K562 (cell line): Measurements from ENCODE around the gene LMO2. TPM values are rescaled to one million over a fixed set of nuclear protein-coding genes. Genes with fewer than 3 reads are reported as not detected.

ENCODE experiments used
- CHCHD3 ChIP-seq: fragments of 250-450 bp; sonication (Bioruptor Pico); IDR thresholded peaks from 2 replicates; pipeline ENCODE4 v2.1.2; 2022; ENCODE audit warnings: mild to moderate bottlenecking
- CREBBP ChIP-seq: IDR thresholded peaks from one replicate; pipeline ENCODE4 v1.6.1; 2012; ENCODE audit warnings: low read depth, mild to moderate bottlenecking, control low read depth, inconsistent platforms, low read length
- CXXC5 ChIP-seq: fragments of 250-450 bp; sonication (Bioruptor Pico); IDR thresholded peaks from 2 replicates; pipeline ENCODE4 v1.8.0; 2022; ENCODE audit warnings: inconsistent platforms, mild to moderate bottlenecking, moderate library complexity
- ETV1 ChIP-seq: fragments of 450-650 bp; conservative IDR thresholded peaks from 2 replicates; pipeline ENCODE4 v1.6.1; 2016; ENCODE audit warnings: missing genetic modification characterization, control low read depth, low read depth, missing compliant biosample characterization
- NFIC ChIP-seq: fragments of 450-650 bp; IDR thresholded peaks from 2 replicates; pipeline ENCODE4 v1.6.1; 2017; ENCODE audit warnings: mild to moderate bottlenecking, inconsistent platforms
- POLR3A ChIP-seq: IDR thresholded peaks from 2 replicates; pipeline ENCODE4 v1.6.1; 2011; ENCODE audit warnings: borderline replicate concordance, mild to moderate bottlenecking, moderate library complexity; ENCODE audit not compliant: insufficient read length, insufficient read depth; ENCODE audit errors: extremely low read depth
- RFX1 ChIP-seq: fragments of 450-650 bp; IDR thresholded peaks from 2 replicates; pipeline ENCODE4 v1.6.1; 2016; ENCODE audit warnings: mild to moderate bottlenecking, moderate library complexity
- SMAD1 ChIP-seq: fragments of 150-350 bp; IDR thresholded peaks from 2 replicates; pipeline ENCODE4 v1.6.1; 2014; ENCODE audit warnings: low read length, low read depth; ENCODE audit not compliant: partially characterized antibody
- TRIM28 ChIP-seq: fragments of 450-650 bp; IDR thresholded peaks from 2 replicates; pipeline ENCODE4 v1.6.1; 2017
- ZKSCAN8 ChIP-seq: fragments of 200-800 bp; sonication (Bioruptor generic); IDR thresholded peaks from 2 replicates; pipeline ENCODE4 v1.6.1; 2016; ENCODE audit warnings: missing genetic modification characterization, missing compliant biosample characterization
- polyA plus RNA-seq, 8 experiments: library from polyadenylated mRNA; depleted of rRNA in 4 of 8; stranded (reverse) in 5 of 8; unstranded in 3 of 8; fragments of >200 nt; fragmentation: Nextera tagmentation in 2 of 8; fragmentation: Illumina TruSeq in 1 of 8; extraction: Ambion mirVana in 2 of 8; extraction: Trizol in 1 of 8; gene quantifications; 2 replicates each; pipeline versions ENCODE4 v1.2.1 to v1.2.3, GENCODE V29; 2011 to 2014; ENCODE audit warnings: inconsistent platforms in 1 of 8, missing spikeins in 1 of 8
- total RNA-seq, 7 experiments: library from RNA; depleted of rRNA in 6 of 7; stranded (reverse); fragments of >200 nt in 6 of 7; fragmentation: Illumina TruSeq in 2 of 7; extraction: Trizol in 2 of 7; gene quantifications; 2 replicates each; pipeline versions ENCODE4 v1.2.1 to v1.2.3, GENCODE V29; 2011 to 2021; ENCODE audit warnings: low replicate concordance in 1 of 7
- TF ChIP-seq, protein P1 (sequence below): fragments of 200-600 bp; sonication (generic); IDR thresholded peaks from one replicate; pipeline ENCODE4 v1.6.1; 2012; ENCODE audit warnings: mild to moderate bottlenecking, low read depth, low read length, inconsistent platforms
- TF ChIP-seq, protein P2 (sequence below): IDR thresholded peaks from 2 replicates; pipeline ENCODE4 v1.6.1; 2016; ENCODE audit warnings: missing genetic modification characterization, missing compliant biosample characterization
- TF ChIP-seq, protein P3 (sequence below), 2 experiments: IDR thresholded peaks; 2 replicates each; pipeline ENCODE4 v1.6.1; 2011; ENCODE audit warnings: borderline replicate concordance in 1 of 2, control low read depth in 1 of 2, low read depth in 1 of 2, low read length in 1 of 2, mild to moderate bottlenecking in 1 of 2, mixed read lengths in 1 of 2, moderate library complexity in 1 of 2; ENCODE audit not compliant: insufficient read depth in 1 of 2, insufficient read length in 1 of 2, poor library complexity in 1 of 2, severe bottlenecking in 1 of 2; ENCODE audit errors: extremely low read depth in 1 of 2

The LMO2 gene
- total and polyA plus RNA-seq, 9 of the 15 experiments (the other 6 are each of a cell fraction or from before 2014, with no cell fraction given): 6.9 to 126 (median 91.5) TPM

DNA sequence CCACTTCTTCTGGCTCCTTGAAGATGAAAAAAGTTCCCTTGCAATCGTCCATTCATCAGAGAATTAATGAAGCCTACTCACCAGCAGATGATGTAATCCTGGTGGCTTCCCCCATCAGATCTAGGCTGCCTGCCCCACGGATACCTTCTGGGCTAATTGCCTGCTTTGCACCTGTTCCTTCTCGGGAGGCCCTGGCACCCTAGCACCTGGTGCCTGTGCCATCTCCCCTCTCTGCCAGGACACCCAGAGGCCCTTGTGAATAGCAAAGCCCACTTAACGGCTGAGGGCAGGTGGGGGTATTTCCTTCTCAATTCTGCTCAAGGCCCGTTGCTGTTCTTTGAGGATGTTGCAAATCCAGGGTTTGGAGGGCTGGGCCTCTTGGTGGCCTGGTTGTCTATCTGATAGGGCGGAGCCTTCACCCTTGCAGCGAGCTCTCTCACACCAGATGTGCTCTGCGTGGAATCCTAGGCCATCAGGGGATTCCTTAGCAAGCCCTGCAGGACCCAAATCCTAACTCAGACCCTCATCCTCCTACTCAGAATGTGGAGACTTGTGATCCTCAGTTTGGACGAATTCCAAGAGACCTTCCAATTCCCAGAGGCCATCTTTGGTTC lies at the start of gene LMO2 (continued):
- TF ChIP-seq, protein P1, sequence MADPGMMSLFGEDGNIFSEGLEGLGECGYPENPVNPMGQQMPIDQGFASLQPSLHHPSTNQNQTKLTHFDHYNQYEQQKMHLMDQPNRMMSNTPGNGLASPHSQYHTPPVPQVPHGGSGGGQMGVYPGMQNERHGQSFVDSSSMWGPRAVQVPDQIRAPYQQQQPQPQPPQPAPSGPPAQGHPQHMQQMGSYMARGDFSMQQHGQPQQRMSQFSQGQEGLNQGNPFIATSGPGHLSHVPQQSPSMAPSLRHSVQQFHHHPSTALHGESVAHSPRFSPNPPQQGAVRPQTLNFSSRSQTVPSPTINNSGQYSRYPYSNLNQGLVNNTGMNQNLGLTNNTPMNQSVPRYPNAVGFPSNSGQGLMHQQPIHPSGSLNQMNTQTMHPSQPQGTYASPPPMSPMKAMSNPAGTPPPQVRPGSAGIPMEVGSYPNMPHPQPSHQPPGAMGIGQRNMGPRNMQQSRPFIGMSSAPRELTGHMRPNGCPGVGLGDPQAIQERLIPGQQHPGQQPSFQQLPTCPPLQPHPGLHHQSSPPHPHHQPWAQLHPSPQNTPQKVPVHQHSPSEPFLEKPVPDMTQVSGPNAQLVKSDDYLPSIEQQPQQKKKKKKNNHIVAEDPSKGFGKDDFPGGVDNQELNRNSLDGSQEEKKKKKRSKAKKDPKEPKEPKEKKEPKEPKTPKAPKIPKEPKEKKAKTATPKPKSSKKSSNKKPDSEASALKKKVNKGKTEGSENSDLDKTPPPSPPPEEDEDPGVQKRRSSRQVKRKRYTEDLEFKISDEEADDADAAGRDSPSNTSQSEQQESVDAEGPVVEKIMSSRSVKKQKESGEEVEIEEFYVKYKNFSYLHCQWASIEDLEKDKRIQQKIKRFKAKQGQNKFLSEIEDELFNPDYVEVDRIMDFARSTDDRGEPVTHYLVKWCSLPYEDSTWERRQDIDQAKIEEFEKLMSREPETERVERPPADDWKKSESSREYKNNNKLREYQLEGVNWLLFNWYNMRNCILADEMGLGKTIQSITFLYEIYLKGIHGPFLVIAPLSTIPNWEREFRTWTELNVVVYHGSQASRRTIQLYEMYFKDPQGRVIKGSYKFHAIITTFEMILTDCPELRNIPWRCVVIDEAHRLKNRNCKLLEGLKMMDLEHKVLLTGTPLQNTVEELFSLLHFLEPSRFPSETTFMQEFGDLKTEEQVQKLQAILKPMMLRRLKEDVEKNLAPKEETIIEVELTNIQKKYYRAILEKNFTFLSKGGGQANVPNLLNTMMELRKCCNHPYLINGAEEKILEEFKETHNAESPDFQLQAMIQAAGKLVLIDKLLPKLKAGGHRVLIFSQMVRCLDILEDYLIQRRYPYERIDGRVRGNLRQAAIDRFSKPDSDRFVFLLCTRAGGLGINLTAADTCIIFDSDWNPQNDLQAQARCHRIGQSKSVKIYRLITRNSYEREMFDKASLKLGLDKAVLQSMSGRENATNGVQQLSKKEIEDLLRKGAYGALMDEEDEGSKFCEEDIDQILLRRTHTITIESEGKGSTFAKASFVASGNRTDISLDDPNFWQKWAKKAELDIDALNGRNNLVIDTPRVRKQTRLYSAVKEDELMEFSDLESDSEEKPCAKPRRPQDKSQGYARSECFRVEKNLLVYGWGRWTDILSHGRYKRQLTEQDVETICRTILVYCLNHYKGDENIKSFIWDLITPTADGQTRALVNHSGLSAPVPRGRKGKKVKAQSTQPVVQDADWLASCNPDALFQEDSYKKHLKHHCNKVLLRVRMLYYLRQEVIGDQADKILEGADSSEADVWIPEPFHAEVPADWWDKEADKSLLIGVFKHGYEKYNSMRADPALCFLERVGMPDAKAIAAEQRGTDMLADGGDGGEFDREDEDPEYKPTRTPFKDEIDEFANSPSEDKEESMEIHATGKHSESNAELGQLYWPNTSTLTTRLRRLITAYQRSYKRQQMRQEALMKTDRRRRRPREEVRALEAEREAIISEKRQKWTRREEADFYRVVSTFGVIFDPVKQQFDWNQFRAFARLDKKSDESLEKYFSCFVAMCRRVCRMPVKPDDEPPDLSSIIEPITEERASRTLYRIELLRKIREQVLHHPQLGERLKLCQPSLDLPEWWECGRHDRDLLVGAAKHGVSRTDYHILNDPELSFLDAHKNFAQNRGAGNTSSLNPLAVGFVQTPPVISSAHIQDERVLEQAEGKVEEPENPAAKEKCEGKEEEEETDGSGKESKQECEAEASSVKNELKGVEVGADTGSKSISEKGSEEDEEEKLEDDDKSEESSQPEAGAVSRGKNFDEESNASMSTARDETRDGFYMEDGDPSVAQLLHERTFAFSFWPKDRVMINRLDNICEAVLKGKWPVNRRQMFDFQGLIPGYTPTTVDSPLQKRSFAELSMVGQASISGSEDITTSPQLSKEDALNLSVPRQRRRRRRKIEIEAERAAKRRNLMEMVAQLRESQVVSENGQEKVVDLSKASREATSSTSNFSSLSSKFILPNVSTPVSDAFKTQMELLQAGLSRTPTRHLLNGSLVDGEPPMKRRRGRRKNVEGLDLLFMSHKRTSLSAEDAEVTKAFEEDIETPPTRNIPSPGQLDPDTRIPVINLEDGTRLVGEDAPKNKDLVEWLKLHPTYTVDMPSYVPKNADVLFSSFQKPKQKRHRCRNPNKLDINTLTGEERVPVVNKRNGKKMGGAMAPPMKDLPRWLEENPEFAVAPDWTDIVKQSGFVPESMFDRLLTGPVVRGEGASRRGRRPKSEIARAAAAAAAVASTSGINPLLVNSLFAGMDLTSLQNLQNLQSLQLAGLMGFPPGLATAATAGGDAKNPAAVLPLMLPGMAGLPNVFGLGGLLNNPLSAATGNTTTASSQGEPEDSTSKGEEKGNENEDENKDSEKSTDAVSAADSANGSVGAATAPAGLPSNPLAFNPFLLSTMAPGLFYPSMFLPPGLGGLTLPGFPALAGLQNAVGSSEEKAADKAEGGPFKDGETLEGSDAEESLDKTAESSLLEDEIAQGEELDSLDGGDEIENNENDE: no peak
- TF ChIP-seq CXXC5 (CRISPR knock-in tag) (peak; percentile 38; the same call in 1 of the 2 replicates), RFX1 (no peak), CHCHD3 (no peak), ZKSCAN8 (0 out of 2 replicates have a peak, but pooled peaks have one; percentile 25), POLR3A (no peak), NFIC (peak; percentile 77), TRIM28 (no peak), SMAD1 (no peak), ETV1 (tag) (peak; percentile 29; the same call in 1 of the 2 replicates), CREBBP (no peak)
- TF ChIP-seq, protein P2, sequence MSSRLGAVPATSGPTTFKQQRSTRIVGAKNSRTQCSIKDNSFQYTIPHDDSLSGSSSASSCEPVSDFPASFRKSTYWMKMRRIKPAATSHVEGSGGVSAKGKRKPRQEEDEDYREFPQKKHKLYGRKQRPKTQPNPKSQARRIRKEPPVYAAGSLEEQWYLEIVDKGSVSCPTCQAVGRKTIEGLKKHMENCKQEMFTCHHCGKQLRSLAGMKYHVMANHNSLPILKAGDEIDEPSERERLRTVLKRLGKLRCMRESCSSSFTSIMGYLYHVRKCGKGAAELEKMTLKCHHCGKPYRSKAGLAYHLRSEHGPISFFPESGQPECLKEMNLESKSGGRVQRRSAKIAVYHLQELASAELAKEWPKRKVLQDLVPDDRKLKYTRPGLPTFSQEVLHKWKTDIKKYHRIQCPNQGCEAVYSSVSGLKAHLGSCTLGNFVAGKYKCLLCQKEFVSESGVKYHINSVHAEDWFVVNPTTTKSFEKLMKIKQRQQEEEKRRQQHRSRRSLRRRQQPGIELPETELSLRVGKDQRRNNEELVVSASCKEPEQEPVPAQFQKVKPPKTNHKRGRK (tag): no peak
- TF ChIP-seq, protein P3, sequence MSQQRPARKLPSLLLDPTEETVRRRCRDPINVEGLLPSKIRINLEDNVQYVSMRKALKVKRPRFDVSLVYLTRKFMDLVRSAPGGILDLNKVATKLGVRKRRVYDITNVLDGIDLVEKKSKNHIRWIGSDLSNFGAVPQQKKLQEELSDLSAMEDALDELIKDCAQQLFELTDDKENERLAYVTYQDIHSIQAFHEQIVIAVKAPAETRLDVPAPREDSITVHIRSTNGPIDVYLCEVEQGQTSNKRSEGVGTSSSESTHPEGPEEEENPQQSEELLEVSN (IDR thresholded peaks at IDR 0.05; ENCODE audit: borderline replicate concordance in 1 of 2, extremely low read depth in 1 of 2, insufficient read depth in 1 of 2, insufficient read length in 1 of 2, low read depth in 1 of 2, low read length in 1 of 2, poor library complexity in 1 of 2, severe bottlenecking in 1 of 2): peak in 1 of 2 experiments; percentile 11
